SK-N-SH (cell line): ENCODE results near the gene TOR2A. TPM values are rescaled to one million over a fixed set of nuclear protein-coding genes. Genes with fewer than 3 reads are reported as not detected.

Experiments
- CTCF ChIA-PET: fragments of 300-600, 350-600 bp; formaldehyde crosslinking; extraction: SDS; loops from one replicate; lab custom pipeline; 2021; lab: Yijun Ruan, JAX
- POLR2A ChIA-PET: fragments of 350-600 bp; sonication (Branson Sonifier 250); formaldehyde crosslinking; extraction: SDS; loops from one replicate; lab custom pipeline; 2020; ENCODE audit warnings: antibody characterized with exemption, inconsistent platforms; lab: Yijun Ruan, JAX
- DNase-seq: peaks from one replicate; pipeline ENCODE4 v3.0.0; 2012
- H2AFZ ChIP-seq: fragments of 200-600 bp; sonication (generic); 2 replicates; pipeline ENCODE4 v1.8.1; 2016; ENCODE audit warnings: antibody characterized with exemption, mild to moderate bottlenecking, low read depth
- H3F3A ChIP-seq: fragments of 200-600 bp; sonication (generic); replicated peaks from 2 replicates; pipeline ENCODE3; 2016; ENCODE audit warnings: antibody characterized with exemption, mild to moderate bottlenecking; ENCODE audit not compliant: insufficient read depth
- H3K27ac ChIP-seq, 2 experiments: fragments of 200-500 bp in 1 of 2; fragments of 200-600 bp in 1 of 2; sonication (Bioruptor generic) in 1 of 2; sonication (generic), shearing (Covaris generic) in 1 of 2; 2 replicates each; pipeline versions ENCODE4 v1.5.1 to v1.6.1; 2014 to 2016; ENCODE audit warnings: low read depth in 2 of 2, inconsistent platforms in 1 of 2, low read length in 1 of 2, mild to moderate bottlenecking in 1 of 2, mixed read lengths in 1 of 2
- H3K27me3 ChIP-seq: fragments of 200-600 bp; sonication (generic), shearing (Covaris generic); 2 replicates; pipeline ENCODE4 v1.6.1; 2016; ENCODE audit warnings: mixed run types; ENCODE audit not compliant: insufficient read depth
- H3K36me3 ChIP-seq, 2 experiments: fragments of 200-500 bp in 1 of 2; fragments of 200-600 bp in 1 of 2; sonication (Bioruptor generic) in 1 of 2; sonication (generic) in 1 of 2; replicated peaks in 1 of 2; 2 replicates each; pipeline versions ENCODE3 to v1.5.1; 2014 to 2016; ENCODE audit warnings: low read length in 1 of 2, mild to moderate bottlenecking in 1 of 2; ENCODE audit not compliant: insufficient read depth in 2 of 2, control insufficient read depth in 1 of 2
- H3K4me1 ChIP-seq, 2 experiments: fragments of 200-500 bp in 1 of 2; fragments of 200-600 bp in 1 of 2; sonication (Bioruptor generic) in 1 of 2; sonication (generic), shearing (Covaris generic) in 1 of 2; 2 replicates each; pipeline versions ENCODE4 v1.5.1 to v1.6.1; 2014 to 2016; ENCODE audit warnings: low read depth in 1 of 2, low read length in 1 of 2, mixed run types in 1 of 2; ENCODE audit not compliant: insufficient read depth in 2 of 2, control insufficient read depth in 1 of 2
- H3K4me2 ChIP-seq: fragments of 200-600 bp; sonication (generic), shearing (Covaris generic); 2 replicates; pipeline ENCODE4 v1.6.1; 2017; ENCODE audit warnings: mixed run types
- H3K4me3 ChIP-seq, 2 experiments: fragments of 200-500 bp in 1 of 2; fragments of 200-600 bp in 1 of 2; sonication (Bioruptor generic) in 1 of 2; sonication (generic), shearing (Covaris generic) in 1 of 2; 2 replicates each; pipeline versions ENCODE4 v1.5.1 to v1.8.1; 2014 to 2016; ENCODE audit warnings: low read depth in 2 of 2, inconsistent platforms in 1 of 2, low read length in 1 of 2, mild to moderate bottlenecking in 1 of 2, mixed read lengths in 1 of 2, moderate library complexity in 1 of 2
- H3K79me2 ChIP-seq: fragments of 200-600 bp; sonication (generic); 2 replicates; pipeline ENCODE4 v1.8.1; 2017; ENCODE audit warnings: mild to moderate bottlenecking; ENCODE audit not compliant: insufficient read depth
- H3K9ac ChIP-seq: fragments of 200-600 bp; sonication (generic); 2 replicates; pipeline ENCODE4 v1.6.1; 2017; ENCODE audit warnings: mixed run types
- H3K9me2 ChIP-seq: fragments of 200-600 bp; sonication (generic); 2 replicates; pipeline ENCODE4 v1.6.1; 2017; ENCODE audit warnings: mixed run types
- H3K9me3 ChIP-seq: fragments of 200-600 bp; sonication (generic); 2 replicates; pipeline ENCODE4 v1.6.1; 2017; ENCODE audit warnings: mixed run types, mild to moderate bottlenecking, moderate library complexity
- H4K20me1 ChIP-seq: fragments of 200-600 bp; sonication (generic); 2 replicates; pipeline ENCODE4 v1.6.1; 2017; ENCODE audit warnings: mild to moderate bottlenecking, mixed run types; ENCODE audit not compliant: insufficient read depth
- FOSL2 ChIP-seq: IDR thresholded peaks from 2 replicates; pipeline ENCODE4 v1.4.0; 2012; ENCODE audit warnings: low read depth, mild to moderate bottlenecking, moderate library complexity, borderline replicate concordance
- NFIC ChIP-seq: IDR thresholded peaks from 2 replicates; pipeline ENCODE4 v1.4.0; 2012; ENCODE audit warnings: borderline replicate concordance
- SIN3A ChIP-seq: IDR thresholded peaks from 2 replicates; pipeline ENCODE4 v1.6.1; 2012; ENCODE audit warnings: low read depth, mild to moderate bottlenecking, low read length, moderate library complexity, borderline replicate concordance
- TCF12 ChIP-seq: IDR thresholded peaks from 2 replicates; pipeline ENCODE4 v1.4.0; 2012
- YY1 ChIP-seq: IDR thresholded peaks from 2 replicates; pipeline ENCODE4 v1.4.0; 2012; ENCODE audit warnings: low read depth, mild to moderate bottlenecking
- WGBS: methylation state at CpG from one replicate; pipeline ENCODE4 v1.1.6; 2017; ENCODE audit warnings: low lambda C conversion rate; 5-methylcytosine and 5-hydroxymethylcytosine counted together
- polyA plus RNA-seq, 3 experiments: library from polyadenylated mRNA; depleted of rRNA; stranded (reverse); fragments of >200 nt; gene quantifications; 2 replicates each; pipeline ENCODE4 v1.2.3, GENCODE V29; 2012
- TF ChIP-seq, protein P1 (sequence below): IDR thresholded peaks from 2 replicates; pipeline ENCODE4 v1.4.0; 2012; ENCODE audit warnings: low read depth

TOR2A gene
- polyA plus RNA-seq, 1 of the 3 experiments (the other 2 are of a cell fraction) = 17.2 TPM

- no peak for DNase-seq
- no peak overlapping the region for H2AFZ ChIP-seq
Observed at GRCh38 chr9:127682351-127683136, 52.5 kb downstream of the TOR2A start.

More at GRCh38 chr9:127682351-127683136, 52.5 kb downstream of the TOR2A start:
- no peak overlapping the region for H3K27ac ChIP-seq
- no peak overlapping the region for H3K9ac ChIP-seq
- H4K20me1 ChIP-seq = no peaks in the 10 kb centered on the region
- 95% methylated on average over 21 of the region's 23 CpGs for WGBS
- H3K4me3 ChIP-seq = no peak overlapping the region
- TF ChIP-seq, protein P1, sequence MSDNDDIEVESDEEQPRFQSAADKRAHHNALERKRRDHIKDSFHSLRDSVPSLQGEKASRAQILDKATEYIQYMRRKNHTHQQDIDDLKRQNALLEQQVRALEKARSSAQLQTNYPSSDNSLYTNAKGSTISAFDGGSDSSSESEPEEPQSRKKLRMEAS = no peak
- TF ChIP-seq TCF12 = no peak
- TF ChIP-seq NFIC = no peak
- no peak for TF ChIP-seq FOSL2
- no peak for TF ChIP-seq YY1
- no peak for TF ChIP-seq SIN3A
- TF ChIP-seq, all 33 proteins: peak for 0
- H3K36me3 ChIP-seq = peaks cover 10 to 57% of the 10 kb centered on the region in 2 experiments
- H3K9me2 ChIP-seq = no peaks in the 10 kb centered on the region
- H3K79me2 ChIP-seq = no peaks in the 10 kb centered on the region
- ChIA-PET CTCF (interaction anchor here (1.4 to 2.2 kb wide), 2 partner anchors 48 to 52 kb away, joined by 3 to 8 read pairs; partner anchors contain the start of gene TOR2A), POLR2A (interaction anchor here (1.0 kb wide), 1 partner anchor 9 kb away, joined by 3 read pairs; no protein-coding TSS in a partner anchor)
- no peaks in the 10 kb centered on the region for H3F3A ChIP-seq
- no peaks in the 10 kb centered on the region for H3K9me3 ChIP-seq
- H3K4me2 ChIP-seq = no peak overlapping the region
- H3K4me1 ChIP-seq = peaks cover 0 to 3% of the 10 kb centered on the region in 2 experiments; a peak in 1 of 4 replicates
- no peaks in the 10 kb centered on the region for H3K27me3 ChIP-seq

Other genes starting within 250 kb of the TOR2A start
- 33.0 and 44.3 TPM in 2 replicates for gene STXBP1, start 123.0 kb downstream of the TOR2A start, polyA plus RNA-seq (2012; rRNA removed)
- 0.19 and 0.25 TPM in 2 replicates for gene CFAP157, start 28.3 kb downstream of the TOR2A start, polyA plus RNA-seq (2012; rRNA removed)
- gene PTRH1, start 19.6 kb downstream of the TOR2A start, polyA plus RNA-seq (2012; rRNA removed) = 41.1 and 42.2 TPM in 2 replicates
- gene TTC16, start 19.2 kb downstream of the TOR2A start, polyA plus RNA-seq (2012; rRNA removed) = 0.03 and 0.05 TPM in 2 replicates
- 0.15 and 0.52 TPM in 2 replicates for gene SH2D3C, start 43.4 kb upstream of the TOR2A start, polyA plus RNA-seq (2012; rRNA removed)
- gene CDK9, start 50.7 kb upstream of the TOR2A start, polyA plus RNA-seq (2012; rRNA removed) = 82.7 and 108 TPM in 2 replicates
- gene FPGS, start 67.6 kb upstream of the TOR2A start, polyA plus RNA-seq (2012; rRNA removed) = 82.3 and 82.7 TPM in 2 replicates
- 8.8 and 18.8 TPM in 2 replicates for gene ENG, start 119.4 kb upstream of the TOR2A start, polyA plus RNA-seq (2012; rRNA removed)
- gene AK1, start 142.4 kb upstream of the TOR2A start, polyA plus RNA-seq (2012; rRNA removed) = 103 and 125 TPM in 2 replicates
- gene ST6GALNAC6, start 164.3 kb upstream of the TOR2A start, polyA plus RNA-seq (2012; rRNA removed) = 34.8 and 47.5 TPM in 2 replicates
- 28.4 and 30.2 TPM in 2 replicates for gene ST6GALNAC4, start 181.7 kb upstream of the TOR2A start, polyA plus RNA-seq (2012; rRNA removed)
- gene PIP5KL1, start 195.5 kb upstream of the TOR2A start, polyA plus RNA-seq (2012; rRNA removed) = 4.0 and 6.1 TPM in 2 replicates
- 106 and 117 TPM in 2 replicates for gene DPM2, start 202.6 kb upstream of the TOR2A start, polyA plus RNA-seq (2012; rRNA removed)
- gene EEIG1, start 245.7 kb upstream of the TOR2A start, polyA plus RNA-seq (2012; rRNA removed) = 17.9 and 26.2 TPM in 2 replicates